NK-92 (cell line): Measurements from ENCODE around the gene GIGYF1.
"Not testable (repeated sequence)": the region's sequence is repeated elsewhere in the genome, so short reads cannot be mapped to it uniquely, and the experiment has no call there.

Experiments used
- DNase-seq: peaks from one replicate; lab custom pipeline; 2025; ENCODE audit not compliant: unreplicated experiment; lab: John Stamatoyannopoulos, UW

The GIGYF1 gene

GRCh38 chr7:100694098-100694745, at the start of gene GIGYF1:
Gene GIGYF1, minus strand, starts transcription at chr7:100694250. Its CDS starts 6,012 bp downstream, at chr7:100688238.
- no peak for DNase-seq

GRCh38 chr7:100739934-100740333, 45.9 kb upstream of the GIGYF1 start:
- no peak for DNase-seq

GRCh38 chr7:100736671-100737070, 42.6 kb upstream of the GIGYF1 start:
- DNase-seq: no peak

- DNase-seq: no peak
These were observed 41.7 kb upstream of the GIGYF1 start for GRCh38 chr7:100735730-100736129.

- no peak for DNase-seq
These were observed 38.0 kb upstream of the GIGYF1 start for GRCh38 chr7:100731937-100732636.

- DNase-seq: no peak
These were observed 36.2 kb upstream of the GIGYF1 start for GRCh38 chr7:100730136-100730800.

- no peak for DNase-seq
These were observed 34.1 kb upstream of the GIGYF1 start for GRCh38 chr7:100728196-100728595.

GRCh38 chr7:100726996-100727761, 33.1 kb upstream of the GIGYF1 start:
- no peak for DNase-seq

GRCh38 chr7:100724364-100724763, 30.3 kb upstream of the GIGYF1 start:
- DNase-seq: not testable (repeated sequence)

GRCh38 chr7:100723732-100724275, 29.8 kb upstream of the GIGYF1 start:
- DNase-seq: no peak

GRCh38 chr7:100722480-100723212, 28.6 kb upstream of the GIGYF1 start:
- no peak for DNase-seq

GRCh38 chr7:100721505-100721812, 27.4 kb upstream of the GIGYF1 start:
- no peak for DNase-seq

- no peak for DNase-seq
These were observed 26.8 kb upstream of the GIGYF1 start for GRCh38 chr7:100720671-100721504.

GRCh38 chr7:100720279-100720670, 26.2 kb upstream of the GIGYF1 start, which contains the start of gene EPO:
Gene EPO, plus strand, starts transcription at chr7:100720468. Its CDS starts 513 bp downstream, at chr7:100720981.
- no peak for DNase-seq

GRCh38 chr7:100719523-100720278, 25.7 kb upstream of the GIGYF1 start:
- DNase-seq: no peak

- DNase-seq: not testable (repeated sequence)
These were observed 23.0 kb upstream of the GIGYF1 start for GRCh38 chr7:100717073-100717472.

- DNase-seq: no peak
These were observed 20.7 kb upstream of the GIGYF1 start for GRCh38 chr7:100714725-100715124.

GRCh38 chr7:100711369-100711768, 17.3 kb upstream of the GIGYF1 start:
- no peak for DNase-seq

GRCh38 chr7:100710452-100710851, 16.4 kb upstream of the GIGYF1 start:
- DNase-seq: no peak
